Renal cortex interstitium (tissue), 11 donors: ENCODE results near the gene MPZL1. TPM values are rescaled to one million over a fixed set of nuclear protein-coding genes. Genes with fewer than 3 reads are reported as not detected.
"Not testable (repeated sequence)": the region's sequence is repeated elsewhere in the genome, so short reads cannot be mapped to it uniquely, and the experiment has no call there.

Source experiments
- DNase-seq, 11 donors: peaks; one replicate each; pipeline ENCODE4 v3.0.0-alpha.2; 2013; ENCODE audit warnings: low read depth in 9 of 11, low spot score in 4 of 11; ENCODE audit errors: extremely low read depth in 1 of 11
- polyA plus RNA-seq, 3 donors: library from polyadenylated mRNA; unstranded; fragments of 120-200 nt; gene quantifications; one replicate each; pipeline ENCODE4 v1.2.1, GENCODE V29; 2013; ENCODE audit not compliant: insufficient read length in 3 of 3

MPZL1 gene
- polyA plus RNA-seq, 3 donors: 119 to 148 (median 128) TPM

- no peak for DNase-seq
Measured at GRCh38 chr1:167738158-167738557, 16.4 kb downstream of the MPZL1 start.

- DNase-seq: no peak
Measured at GRCh38 chr1:167739752-167740151, 18.0 kb downstream of the MPZL1 start.

DNA sequence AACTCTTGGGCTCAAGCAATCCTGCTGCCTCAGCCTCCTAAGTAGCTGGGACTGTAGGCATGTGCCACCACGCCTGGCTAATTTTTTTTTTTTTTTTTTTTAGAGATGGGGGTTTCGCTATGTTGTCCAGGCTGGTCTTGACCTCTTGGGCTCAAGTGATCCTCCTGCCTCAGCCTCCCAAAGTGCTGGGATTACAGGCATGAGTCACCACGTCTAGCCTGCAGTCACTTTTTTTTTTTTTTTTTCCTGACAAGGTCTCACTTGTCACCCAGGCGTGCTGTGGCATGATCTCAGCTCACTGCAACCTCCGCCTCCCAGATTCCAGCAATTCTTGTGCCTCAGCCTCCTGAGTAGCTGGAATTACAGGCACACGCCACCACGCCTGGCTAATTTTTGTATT lies 19.3 kb downstream of the MPZL1 start:
- DNase-seq: not testable (repeated sequence)

- not testable (repeated sequence) for DNase-seq
Measured at GRCh38 chr1:167742392-167743057, 20.7 kb downstream of the MPZL1 start.

DNA sequence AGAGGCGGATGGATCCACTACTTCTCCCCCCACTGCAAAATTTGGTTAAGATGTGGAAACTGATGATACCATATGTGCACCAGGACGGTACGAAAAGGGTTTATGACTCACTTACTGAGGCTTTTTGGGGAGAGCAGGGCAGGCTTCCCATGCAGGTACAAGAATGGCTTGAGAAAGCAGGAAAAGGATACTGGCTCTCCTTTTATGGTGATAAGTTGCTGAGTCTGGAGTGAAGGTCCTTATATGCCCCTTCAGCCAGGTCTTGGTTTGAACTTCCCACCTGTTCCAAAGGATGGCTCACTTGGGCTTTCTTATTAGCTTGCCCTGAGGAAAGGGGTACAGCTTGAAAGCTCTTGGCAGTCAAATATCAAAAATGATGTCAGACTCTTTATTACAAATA lies 23.1 kb downstream of the MPZL1 start:
- no peak for DNase-seq

DNA sequence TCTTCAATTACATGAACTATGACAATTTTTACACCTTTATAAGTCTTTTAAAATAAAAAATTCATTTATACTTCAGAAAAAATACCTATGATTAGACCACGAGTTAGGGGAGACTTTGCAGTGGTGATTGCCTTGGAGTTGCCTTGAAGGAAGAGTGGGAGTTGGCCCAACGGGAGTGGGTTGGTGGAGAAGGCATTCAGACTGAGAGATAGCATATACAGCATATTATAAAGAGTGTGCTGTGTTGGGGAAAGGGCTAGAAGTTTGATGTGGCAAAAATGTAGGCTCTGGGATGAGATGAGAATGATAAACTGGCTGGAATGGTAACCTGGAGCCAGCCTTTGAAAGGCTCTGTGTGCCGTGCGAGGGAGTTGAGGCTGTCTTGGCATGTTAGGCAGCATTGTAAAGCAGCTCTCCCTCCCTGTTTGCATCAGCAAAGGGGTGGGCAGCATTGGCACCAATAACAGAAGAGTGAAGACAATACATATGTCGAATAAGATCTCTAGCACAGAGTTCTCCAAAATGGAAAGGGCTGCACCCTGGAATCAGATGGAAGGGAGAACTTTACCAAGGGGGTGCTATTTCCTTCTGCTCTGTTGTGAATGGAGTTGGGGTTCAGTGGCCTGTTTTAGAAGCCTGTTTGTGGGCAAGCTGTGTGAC lies 24.4 kb downstream of the MPZL1 start:
- DNase-seq: no peak

GRCh38 chr1:167746988-167747655 lies 25.3 kb downstream of the MPZL1 start:
- no peak for DNase-seq

GRCh38 chr1:167747988-167748387 lies 26.2 kb downstream of the MPZL1 start:
- DNase-seq: no peak

DNA sequence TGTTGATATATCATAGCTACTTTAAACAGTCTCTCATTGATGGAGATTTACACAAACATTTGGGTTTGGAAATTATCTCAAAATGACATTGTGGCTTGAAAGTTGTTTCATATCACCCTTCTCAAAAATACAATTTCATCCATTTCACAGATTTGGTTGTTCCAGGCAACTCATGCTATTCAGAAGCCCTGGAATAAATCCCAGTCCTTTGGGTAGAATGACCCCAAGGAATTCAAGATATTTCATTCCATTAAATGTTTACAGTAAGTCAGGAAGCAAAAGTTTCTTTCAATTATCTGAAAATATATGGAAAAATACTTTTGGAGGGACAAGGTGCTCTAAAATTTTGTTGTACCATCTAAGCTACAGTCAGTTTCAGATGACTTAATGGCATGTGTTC lies 27.1 kb downstream of the MPZL1 start:
- no peak for DNase-seq

GRCh38 chr1:167749741-167750140 lies 28.0 kb downstream of the MPZL1 start:
- no peak for DNase-seq

GRCh38 chr1:167750641-167751040 lies 28.9 kb downstream of the MPZL1 start:
- no peak for DNase-seq

- no peak for DNase-seq
Measured at GRCh38 chr1:167751676-167752075, 29.9 kb downstream of the MPZL1 start.

DNA sequence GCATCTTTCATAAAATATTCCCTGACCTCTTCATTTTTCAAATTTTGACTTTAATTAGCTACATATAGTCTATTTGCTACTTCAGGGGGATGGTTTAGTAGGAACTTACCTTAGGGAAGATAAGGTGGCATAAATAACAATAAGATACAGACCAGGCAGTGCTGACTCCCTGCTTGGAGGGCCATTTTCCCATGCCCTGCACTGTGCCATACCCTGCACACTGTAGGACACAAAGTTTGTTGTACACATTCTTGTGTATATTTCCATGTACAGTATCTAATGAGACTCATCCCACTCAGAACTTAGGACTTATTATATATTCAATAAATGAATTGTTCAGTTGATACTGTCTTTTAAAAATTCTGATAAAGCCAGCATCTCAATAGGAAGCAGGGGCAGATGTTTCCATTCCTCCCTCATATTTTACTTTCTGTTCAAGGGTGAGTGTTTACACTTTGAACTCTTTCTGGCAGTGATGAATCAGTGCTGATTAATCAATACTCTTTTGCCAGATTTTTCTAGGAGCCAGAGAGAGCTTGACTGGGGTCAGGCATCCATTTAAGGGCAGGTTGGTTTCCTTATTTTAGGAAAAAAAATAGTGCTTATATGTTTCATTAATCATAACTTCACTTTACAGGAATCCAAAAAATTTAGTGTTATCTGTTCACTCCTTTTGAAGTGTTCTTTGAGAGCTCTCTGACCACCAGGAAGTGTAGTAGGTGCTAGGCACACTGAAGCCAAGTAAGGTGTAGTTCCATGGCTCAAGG lies 30.6 kb downstream of the MPZL1 start:
- no peak for DNase-seq

GRCh38 chr1:167755654-167756053 lies 33.9 kb downstream of the MPZL1 start:
- DNase-seq: no peak

DNA sequence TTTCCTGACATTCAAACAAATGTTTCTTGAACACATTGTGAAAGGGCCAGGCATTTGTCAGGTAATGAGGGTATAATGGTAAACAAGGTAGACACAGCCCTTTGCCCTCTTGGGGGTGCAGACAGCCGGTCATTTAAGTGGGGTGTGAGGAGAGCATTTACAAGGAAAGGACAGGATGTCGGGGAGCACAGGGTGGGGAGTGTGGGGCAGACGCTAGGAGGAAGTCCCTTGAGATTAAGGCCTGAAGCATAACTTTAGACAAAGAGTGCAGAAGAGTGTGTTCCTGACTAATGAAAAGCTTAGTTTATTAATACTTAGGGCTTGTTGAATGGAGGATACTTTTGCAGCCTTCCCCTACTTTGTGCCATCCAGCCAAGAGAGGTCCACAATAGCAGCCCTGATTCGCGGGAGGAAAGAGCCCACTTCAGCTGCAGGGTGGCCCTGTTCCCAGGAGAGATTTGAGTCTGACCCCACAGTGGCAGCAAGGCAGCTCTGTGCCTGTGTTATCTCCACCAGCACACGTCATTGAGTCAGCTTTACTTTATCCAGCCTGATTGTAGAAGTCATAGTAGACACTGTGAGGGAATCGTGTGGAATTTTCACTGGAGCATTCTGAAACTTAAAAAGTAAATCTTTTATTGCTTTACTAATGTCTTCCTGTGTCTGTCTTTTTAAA lies 35.1 kb downstream of the MPZL1 start:
- DNase-seq: no peak

DNA sequence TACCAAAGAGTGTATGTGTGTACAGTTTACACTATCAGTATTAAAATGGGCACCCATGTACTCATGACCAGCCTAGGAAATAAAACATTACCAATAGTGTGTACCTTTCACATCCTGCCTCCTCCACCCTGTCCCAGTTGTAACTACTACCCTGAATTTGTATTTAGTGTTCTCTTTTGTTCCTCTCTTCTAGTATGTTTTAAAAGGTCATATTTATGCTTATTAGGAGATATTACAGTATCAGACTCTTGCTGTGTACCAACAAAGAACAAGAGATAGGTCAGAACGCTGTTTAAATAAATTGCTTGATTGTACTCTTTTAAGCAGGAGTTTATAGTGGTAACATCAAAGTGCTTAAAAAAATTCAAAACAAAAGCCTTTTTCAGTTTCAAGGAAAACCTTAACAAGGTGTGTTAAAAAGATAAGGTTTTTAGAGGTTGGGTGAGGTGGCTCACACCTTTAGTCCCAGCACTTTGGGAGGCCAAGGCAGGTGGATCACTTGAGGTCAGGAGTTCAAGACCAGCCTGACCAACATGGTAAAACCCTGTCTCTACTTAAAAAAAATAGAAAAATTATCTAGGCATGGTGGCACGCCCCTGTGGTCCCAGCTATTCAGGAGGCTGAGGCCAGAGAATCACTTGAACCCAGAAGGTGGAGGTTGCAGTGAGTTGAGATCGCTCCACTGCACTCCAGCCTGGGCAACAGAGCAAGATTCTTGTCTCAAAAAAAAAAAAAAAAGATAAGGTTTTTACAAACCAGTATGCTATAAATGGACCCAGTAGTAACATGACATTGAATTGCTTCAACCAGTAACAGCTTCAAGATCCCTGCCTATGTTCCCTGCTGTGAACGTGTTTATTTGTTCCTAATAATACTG lies 35.9 kb downstream of the MPZL1 start:
- no peak for DNase-seq

DNA sequence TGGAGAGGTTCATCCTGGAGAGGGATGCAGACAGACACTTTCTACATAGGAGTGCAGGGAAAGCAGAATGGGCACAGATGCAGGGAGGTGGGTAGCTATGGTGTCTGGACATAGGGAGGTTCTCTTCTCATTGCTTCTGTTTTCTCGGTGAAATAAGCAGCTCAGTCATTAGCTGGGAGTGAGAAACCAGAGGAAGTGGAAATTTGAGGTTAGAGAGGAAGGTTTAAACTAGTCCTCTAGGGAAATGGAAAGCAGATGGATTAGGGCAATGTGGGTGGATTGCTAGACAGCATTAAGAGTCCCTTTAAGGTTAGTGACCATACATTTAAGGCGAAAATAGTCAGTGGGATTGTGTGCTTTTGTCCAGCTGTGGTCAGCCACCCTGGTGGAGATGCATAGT lies 39.6 kb downstream of the MPZL1 start:
- DNase-seq: no peak

DNA sequence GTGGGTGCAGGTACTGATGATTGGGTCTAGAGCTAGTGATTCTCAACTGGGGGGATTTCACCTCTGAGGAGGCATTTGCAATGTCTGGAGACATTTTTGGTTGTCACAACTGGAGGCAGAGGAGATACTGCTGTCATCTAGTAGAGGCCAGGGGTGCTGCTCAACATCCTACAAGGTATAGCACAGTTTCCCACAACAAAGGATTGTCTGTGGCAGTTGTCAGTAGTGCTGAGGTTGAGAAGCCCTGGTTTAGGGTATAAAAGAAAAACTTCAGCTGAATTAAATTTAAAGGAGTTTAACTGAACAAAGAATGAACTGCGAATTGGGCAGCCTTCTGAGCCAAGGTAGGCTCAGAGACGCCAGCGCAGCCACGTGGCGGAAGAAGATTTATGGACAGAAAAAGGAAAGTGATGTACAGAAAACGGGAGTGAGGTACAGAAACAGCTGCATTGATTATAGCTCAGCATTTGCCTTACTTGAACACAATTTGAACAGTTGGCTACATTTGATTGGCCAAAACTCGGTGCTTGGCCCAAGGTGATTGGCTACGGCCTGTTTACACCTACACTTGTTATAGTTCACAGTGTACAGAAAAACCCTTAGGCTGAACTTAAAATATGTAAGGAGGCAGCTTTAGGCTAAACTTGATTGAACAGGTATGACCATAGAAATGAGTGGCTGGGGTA lies 40.4 kb downstream of the MPZL1 start:
- no peak for DNase-seq
